Forelimb muscle (tissue), 1 donor: ENCODE measurements around the gene MMP12. TPM values are rescaled to one million over a fixed set of nuclear protein-coding genes. Genes with fewer than 3 reads are reported as not detected.

ENCODE experiments used
- DNase-seq: peaks from one replicate; pipeline ENCODE4 v3.0.0-alpha.2; 2013; ENCODE audit warnings: low read depth
- polyA plus RNA-seq: library from polyadenylated mRNA; unstranded; fragments of 120-200 nt; gene quantifications from one replicate; pipeline ENCODE4 v1.2.1, GENCODE V29; 2013; ENCODE audit not compliant: insufficient read length

Gene MMP12
- polyA plus RNA-seq, 1 donor = not detected

- DNase-seq = no peak
These were observed 23.6 kb downstream of the MMP12 start for GRCh38 chr11:102850973-102851745.

GRCh38 chr11:102849311-102849710 is 25.5 kb downstream of the MMP12 start:
- no peak for DNase-seq

GRCh38 chr11:102846292-102846691 is 28.5 kb downstream of the MMP12 start:
- DNase-seq = no peak

GRCh38 chr11:102843489-102843888 is 31.3 kb downstream of the MMP12 start, which contains the start of gene MMP3:
MMP3 (minus strand) TSS chr11:102843609; CDS start chr11:102843546, 63 bp downstream.
- DNase-seq = no peak

GRCh38 chr11:102842930-102843329 is 31.9 kb downstream of the MMP12 start:
- no peak for DNase-seq

- no peak for DNase-seq
These were observed 34.8 kb downstream of the MMP12 start for GRCh38 chr11:102840018-102840417.

GRCh38 chr11:102837646-102838045 is 37.1 kb downstream of the MMP12 start:
- no peak for DNase-seq

- DNase-seq = no peak
These were observed 37.6 kb downstream of the MMP12 start for GRCh38 chr11:102837156-102837555.

GRCh38 chr11:102836290-102836875 is 38.4 kb downstream of the MMP12 start:
- no peak for DNase-seq

- DNase-seq = no peak
These were observed 41.1 kb downstream of the MMP12 start for GRCh38 chr11:102833731-102834130.

GRCh38 chr11:102832612-102833011 is 42.2 kb downstream of the MMP12 start:
- DNase-seq = no peak

- peak; percentile 31 for DNase-seq
These were observed 43.0 kb downstream of the MMP12 start for GRCh38 chr11:102831489-102832440.

GRCh38 chr11:102831128-102831488 is 43.7 kb downstream of the MMP12 start:
- no peak for DNase-seq

GRCh38 chr11:102830001-102830727 is 44.6 kb downstream of the MMP12 start:
- DNase-seq = no peak

GRCh38 chr11:102829316-102830000 is 45.3 kb downstream of the MMP12 start:
- DNase-seq = no peak

GRCh38 chr11:102824556-102824955 is 50.2 kb downstream of the MMP12 start:
- no peak for DNase-seq

GRCh38 chr11:102819491-102819890 is 55.3 kb downstream of the MMP12 start:
- DNase-seq = no peak

GRCh38 chr11:102813484-102813883 is 61.3 kb downstream of the MMP12 start:
- DNase-seq = no peak
